ENCODE data around the gene STK11. TPM values are rescaled to one million over a fixed set of nuclear protein-coding genes. Genes with fewer than 3 reads are reported as not detected.
"Not testable (repeated sequence)": the region's sequence is repeated elsewhere in the genome, so short reads cannot be mapped to it uniquely, and the experiment has no call there.

Gene STK11
- total and polyA plus RNA-seq, 2 experiments from 2014 or later: 122 to 180 TPM

GRCh38 chr19:1243768-1244692 is 38.5 kb downstream of the STK11 start:
- H3K9me3 ChIP-seq (ENCODE audit: low read depth): no peaks in the 10 kb centered on the region
- peaks cover 15% of the 10 kb centered on the region for H3K4me1 ChIP-seq (ENCODE audit: low read depth)
- peak; percentile 88 to 90 for DNase-seq (ENCODE audit: low read depth in 1 of 2, low spot score in 1 of 2)
- peak overlapping the region; percentile 81 for H3K27ac ChIP-seq
- TF ChIP-seq CTCF (IDR thresholded peaks at IDR 0.05; ENCODE audit: low read depth, low read length): peak; percentile 92
- H3K27me3 ChIP-seq: no peaks in the 10 kb centered on the region
- no peaks in the 10 kb centered on the region for H3K36me3 ChIP-seq
- no peak overlapping the region for H3K4me3 ChIP-seq

- Histone ChIP-seq H3K27me3 (no peaks in the 10 kb centered on the region), H3K9me3 (ENCODE audit: low read depth) (no peaks in the 10 kb centered on the region), H3K4me1 (ENCODE audit: low read depth) (peaks cover 12% of the 10 kb centered on the region), H3K4me3 (no peak overlapping the region), H3K27ac (peak overlapping the region; percentile 81), H3K36me3 (no peaks in the 10 kb centered on the region)
- TF ChIP-seq CTCF (IDR thresholded peaks at IDR 0.05; ENCODE audit: low read depth, low read length): no peak
- DNase-seq (ENCODE audit: low read depth in 1 of 2, low spot score in 1 of 2): no peak
Measured at GRCh38 chr19:1244693-1245451, 39.3 kb downstream of the STK11 start.

- no peaks in the 10 kb centered on the region for H3K36me3 ChIP-seq
- peak in 1 of 2 donors; percentile 59 for DNase-seq (ENCODE audit: low read depth in 1 of 2, low spot score in 1 of 2)
- peak overlapping the region; percentile 81 for H3K27ac ChIP-seq
- no peaks in the 10 kb centered on the region for H3K9me3 ChIP-seq (ENCODE audit: low read depth)
- no peaks in the 10 kb centered on the region for H3K27me3 ChIP-seq
- TF ChIP-seq CTCF (IDR thresholded peaks at IDR 0.05; ENCODE audit: low read depth, low read length): no peak
- H3K4me3 ChIP-seq: no peak overlapping the region
- H3K4me1 ChIP-seq (ENCODE audit: low read depth): peaks cover 8% of the 10 kb centered on the region
Measured at GRCh38 chr19:1245494-1246264, 40.1 kb downstream of the STK11 start.

- not testable (repeated sequence) for H3K4me3 ChIP-seq; H3K36me3 ChIP-seq; H3K27me3 ChIP-seq; DNase-seq (ENCODE audit: low read depth in 1 of 2, low spot score in 1 of 2); H3K9me3 ChIP-seq (ENCODE audit: low read depth); H3K4me1 ChIP-seq (ENCODE audit: low read depth)
- peak overlapping the region; percentile 81 for H3K27ac ChIP-seq
Measured at GRCh38 chr19:1246265-1247087, 40.9 kb downstream of the STK11 start.

GRCh38 chr19:1247748-1248138 is 42.2 kb downstream of the STK11 start:
- Histone ChIP-seq H3K27ac (peak overlapping the region; percentile 97), H3K9me3 (ENCODE audit: low read depth) (no peaks in the 10 kb centered on the region), H3K36me3 (no peaks in the 10 kb centered on the region), H3K27me3 (no peaks in the 10 kb centered on the region), H3K4me1 (ENCODE audit: low read depth) (peaks cover 16% of the 10 kb centered on the region), H3K4me3 (peak overlapping the region; percentile 92)
- DNase-seq (ENCODE audit: low read depth in 1 of 2, low spot score in 1 of 2): no peak
- no peak for TF ChIP-seq CTCF (IDR thresholded peaks at IDR 0.05; ENCODE audit: low read depth, low read length)
